ENCODE data around the gene BTN1A1. TPM values are rescaled to one million over a fixed set of nuclear protein-coding genes. Genes with fewer than 3 reads are reported as not detected.

BTN1A1 gene
- total and polyA plus RNA-seq, 10 of the 15 experiments (the other 5 are each of a cell fraction or from before 2014, with no cell fraction given) = 0.05 to 2.2 (median 0.87) TPM

GRCh38 chr6:26486358-26486757, 13.7 kb upstream of the BTN1A1 start (continued):
- TF ChIP-seq ZZZ3 (IDR thresholded peaks at IDR 0.05; ENCODE audit: control insufficient read depth, insufficient read length, low read depth) = no peak

GRCh38 chr6:26487466-26487865, 12.6 kb upstream of the BTN1A1 start:
- Histone ChIP-seq H3K4me2 (ENCODE audit: control insufficient read depth, insufficient read depth) (no peak overlapping the region), H3K27me3 (replicated peaks in 1 of 2; ENCODE audit: control insufficient read depth in 2 of 2, insufficient read depth in 2 of 2, low read length in 1 of 2) (no peaks in the 10 kb centered on the region), H3K4me1 (ENCODE audit: control insufficient read depth, insufficient read depth, low read length) (no peaks in the 10 kb centered on the region), H3K79me2 (ENCODE audit: control insufficient read depth, insufficient read depth, low read length) (no peaks in the 10 kb centered on the region), H3K9ac (ENCODE audit: control insufficient read depth, insufficient read depth, low read length) (no peak overlapping the region), H4K20me1 (ENCODE audit: control insufficient read depth, insufficient read depth) (no peaks in the 10 kb centered on the region), H3K36me3 (ENCODE audit: control insufficient read depth in 2 of 2, insufficient read depth in 2 of 2, low read length in 1 of 2) (no peaks in the 10 kb centered on the region), H3K4me3 (no peak overlapping the region), H3K27ac (ENCODE audit: control insufficient read depth, insufficient read depth) (no peak overlapping the region), H3K9me3 (replicated peaks; ENCODE audit: control insufficient read depth, insufficient read depth, low read length) (no peaks in the 10 kb centered on the region; the same call in 2 of the 3 replicates), H2AFZ (ENCODE audit: control insufficient read depth, low read depth, low read length) (no peak overlapping the region)
- intact Hi-C loops (cut with micrococcal nuclease; ENCODE audit: unreplicated experiment) = no loop called here
- ChIA-PET CTCF (interaction anchor here (0.6 kb wide), 1 partner anchor 20 kb away, joined by 3 read pairs; no protein-coding TSS in a partner anchor), POLR2A (interaction anchor here (0.6 to 1.1 kb wide), 2 partner anchors 8 to 25 kb away, joined by 3 to 5 read pairs; no protein-coding TSS in a partner anchor), RAD21 (ENCODE audit: unreplicated experiment) (no interaction called here), SMC1A (ENCODE audit: uncharacterized antibody, unreplicated experiment) (interaction anchor here (0.8 to 1.6 kb wide), 4 partner anchors 11 to 26 kb away, joined by 3 to 4 read pairs (median 4); no protein-coding TSS in a partner anchor)
- no peak for ATAC-seq
- in situ Hi-C loops (cut with MboI) = no loop called here
- DNase-seq (ENCODE audit: low read depth, low spot score) = no peak
- no peak for FAIRE-seq
- 96% methylated on average over 1 of the region's 1 CpG for WGBS (ENCODE audit: insufficient coverage, insufficient replicate concordance, low lambda C conversion rate, missing lambda C conversion rate)
- no TSS peak for BruUV-seq (replicated peaks)
- TF ChIP-seq RCOR1 (conservative IDR thresholded peaks at IDR 0.05; ENCODE audit: low read depth, low read length) (no peak), STAT1 (conservative IDR thresholded peaks at IDR 0.05) (no peak), SREBF1 (IDR thresholded peaks at IDR 0.05; ENCODE audit: low read length) (no peak), MEF2A (IDR thresholded peaks at IDR 0.05; ENCODE audit: insufficient read depth, low read depth, low read length) (no peak), MLLT1 (IDR thresholded peaks at IDR 0.05) (no peak), SRF (IDR thresholded peaks at IDR 0.05; ENCODE audit: low read depth in 2 of 2, low read length in 2 of 2) (no peak), FOS (IDR thresholded peaks at IDR 0.05; ENCODE audit: borderline replicate concordance, extremely low read depth, insufficient read length) (no peak), RBBP5 (conservative IDR thresholded peaks at IDR 0.05) (no peak), JUNB (IDR thresholded peaks at IDR 0.05) (no peak), ZNF622 (IDR thresholded peaks at IDR 0.05) (no peak)

Measured in GM12878 (cell line).